Keratinocyte (primary cell): ENCODE data around the gene CCL19. TPM values are rescaled to one million over a fixed set of nuclear protein-coding genes. Genes with fewer than 3 reads are reported as not detected.

Source experiments
- DNase-seq: peaks from one replicate; pipeline ENCODE4 v3.0.0-alpha.2; 2011; ENCODE audit warnings: low read depth, missing footprints, low spot score
- FAIRE-seq: peaks from 2 replicates; lab custom pipeline; 2011; peaks lifted over from hg19 to GRCh38; lab: Jason Lieb, UNC
- H2AFZ ChIP-seq: 2 replicates; pipeline ENCODE4 v1.6.0; 2012; ENCODE audit warnings: low read length, control low read depth, inconsistent platforms; ENCODE audit not compliant: control insufficient read depth
- H3K27ac ChIP-seq: 2 replicates; pipeline ENCODE4 v1.5.1; 2011; ENCODE audit warnings: low read length; ENCODE audit not compliant: control insufficient read depth, insufficient read depth
- H3K27me3 ChIP-seq: 3 replicates; pipeline ENCODE4 v1.6.0; 2011; ENCODE audit warnings: low read length; ENCODE audit not compliant: control insufficient read depth, insufficient read depth; ENCODE audit errors: extremely low read depth
- H3K36me3 ChIP-seq, 2 experiments: 2 replicates in 1 of 2; 3 replicates in 1 of 2; pipeline ENCODE4 v1.5.1; 2011; ENCODE audit warnings: low read length in 2 of 2, mild to moderate bottlenecking in 1 of 2; ENCODE audit not compliant: control insufficient read depth in 2 of 2, insufficient read depth in 2 of 2; ENCODE audit errors: extremely low read depth in 1 of 2
- H3K4me1 ChIP-seq: 3 replicates; pipeline ENCODE4 v1.5.1; 2011; ENCODE audit warnings: low read length; ENCODE audit not compliant: control insufficient read depth, insufficient read depth; ENCODE audit errors: extremely low read depth
- H3K4me2 ChIP-seq: 3 replicates; pipeline ENCODE4 v1.6.0; 2011; ENCODE audit warnings: low read depth, low read length; ENCODE audit not compliant: control insufficient read depth, insufficient read depth; ENCODE audit errors: extremely low read depth
- H3K4me3 ChIP-seq, 3 experiments: fragments of 200-600 bp in 1 of 3; sonication (generic) in 1 of 3; 2 replicates in 2 of 3; 3 replicates in 1 of 3; pipeline ENCODE4 v1.5.1; 2011 to 2016; ENCODE audit warnings: low read length in 3 of 3, mild to moderate bottlenecking in 3 of 3, control low read depth in 2 of 3, inconsistent platforms in 1 of 3, low read depth in 1 of 3, mixed read lengths in 1 of 3, mixed run types in 1 of 3, moderate library complexity in 1 of 3; ENCODE audit not compliant: control insufficient read depth in 2 of 3, insufficient read depth in 2 of 3; ENCODE audit errors: extremely low read depth in 1 of 3
- H3K79me2 ChIP-seq: 2 replicates; pipeline ENCODE4 v1.6.0; 2012; ENCODE audit warnings: low read length; ENCODE audit not compliant: control insufficient read depth, insufficient read depth
- H3K9ac ChIP-seq: 3 replicates; pipeline ENCODE4 v1.6.0; 2011; ENCODE audit warnings: low read length; ENCODE audit not compliant: control insufficient read depth, insufficient read depth; ENCODE audit errors: extremely low read depth
- H3K9me1 ChIP-seq: 3 replicates; pipeline ENCODE4 v1.6.0; 2011; ENCODE audit warnings: low read length; ENCODE audit not compliant: control insufficient read depth, insufficient read depth; ENCODE audit errors: extremely low read depth
- H3K9me3 ChIP-seq: 2 replicates; pipeline ENCODE4 v1.5.1; 2012; ENCODE audit warnings: low read depth, low read length; ENCODE audit not compliant: control insufficient read depth
- H4K20me1 ChIP-seq: 3 replicates; pipeline ENCODE4 v1.6.0; 2011; ENCODE audit warnings: low read length; ENCODE audit not compliant: control insufficient read depth, insufficient read depth; ENCODE audit errors: extremely low read depth
- CTCF ChIP-seq, 3 experiments: IDR thresholded peaks in 1 of 3; conservative IDR thresholded peaks in 1 of 3; optimal IDR thresholded peaks in 1 of 3; 2 replicates in 2 of 3; 3 replicates in 1 of 3; pipeline versions ENCODE3 to v1.5.1; 2011; ENCODE audit warnings: low read length in 3 of 3, mild to moderate bottlenecking in 3 of 3, moderate library complexity in 2 of 3, control low read depth in 1 of 3, inconsistent platforms in 1 of 3; ENCODE audit not compliant: insufficient read depth in 2 of 3; ENCODE audit errors: extremely low read depth in 1 of 3
- EZH2 ChIP-seq: IDR thresholded peaks from one replicate; pipeline ENCODE4 v1.6.1; 2012; ENCODE audit warnings: inconsistent platforms, mild to moderate bottlenecking, low read length, moderate library complexity
- dilution Hi-C: fragments of 300-500 bp; cut with MboI; formaldehyde crosslinking; loops from one replicate; pipeline ENCODE4 v1.7.0; 2020; ENCODE audit warnings: low sequenced_read_pairs; ENCODE audit not compliant: extremely low pct_ligation_motif_present
- polyA plus RNA-seq, 5 experiments: library from polyadenylated mRNA; depleted of rRNA in 3 of 5; stranded (reverse) in 3 of 5; stranded (forward) in 1 of 5; unstranded in 1 of 5; fragments of >200 nt; gene quantifications; 1 replicate in 1 of 5; 2 replicates in 3 of 5; 3 replicates in 1 of 5; pipeline versions ENCODE4 v1.2.1 to v1.2.3, GENCODE V29; 2011 to 2012; ENCODE audit warnings: missing spikeins in 2 of 5, low read depth in 1 of 5, low replicate concordance in 1 of 5

Gene CCL19
- polyA plus RNA-seq, 1 donor (not counting 4 experiments of a cell fraction or from before 2014, with no cell fraction given), result not detected

GRCh38 chr9:34665067-34665380 lies 26.1 kb downstream of the CCL19 start:
- no peaks in the 10 kb centered on the region for H3K9me3 ChIP-seq
- H3K79me2 ChIP-seq, result peaks cover 29% of the 10 kb centered on the region
- TF ChIP-seq CTCF (optimal IDR thresholded peaks at IDR 0.05 in 1 of 3, IDR thresholded peaks at IDR 0.05 in 1 of 3, conservative IDR thresholded peaks at IDR 0.05 in 1 of 3; ENCODE audit: extremely low read depth in 1 of 3, insufficient read depth in 2 of 3, low read length in 3 of 3), result no peak
- no peak for TF ChIP-seq EZH2
- H3K4me3 ChIP-seq, result peak overlapping the region; percentile 68 to 77 (median 73)
- DNase-seq (no peak), FAIRE-seq (no peak)
- H3K36me3 ChIP-seq, result peaks cover 0 to 11% of the 10 kb centered on the region in 2 experiments
- H3K9me1 ChIP-seq, result peaks cover 5% of the 10 kb centered on the region
- peak overlapping the region; percentile 75 for H3K9ac ChIP-seq
- H3K4me2 ChIP-seq, result peak overlapping the region; percentile 93
- H3K4me1 ChIP-seq, result peaks cover 48% of the 10 kb centered on the region
- dilution Hi-C loops, result no loop called here
- H4K20me1 ChIP-seq, result peaks cover 2% of the 10 kb centered on the region
- H3K27me3 ChIP-seq, result no peaks in the 10 kb centered on the region
- peak overlapping the region; percentile 86 for H3K27ac ChIP-seq
- peak overlapping the region; percentile 64 for H2AFZ ChIP-seq

- H3K9ac ChIP-seq, result peak overlapping the region; percentile 75
Observed at GRCh38 chr9:34664281-34665066, 26.6 kb downstream of the CCL19 start.

More at GRCh38 chr9:34664281-34665066, 26.6 kb downstream of the CCL19 start:
- peaks cover 2% of the 10 kb centered on the region for H4K20me1 ChIP-seq
- H3K4me2 ChIP-seq, result peak overlapping the region; percentile 93
- H3K9me1 ChIP-seq, result peaks cover 5% of the 10 kb centered on the region
- DNase-seq, result no peak
- dilution Hi-C loops, result no loop called here
- H3K4me1 ChIP-seq, result peaks cover 53% of the 10 kb centered on the region
- peaks cover 0 to 11% of the 10 kb centered on the region in 2 experiments for H3K36me3 ChIP-seq
- FAIRE-seq, result peak; percentile 82
- peak overlapping the region; percentile 64 for H2AFZ ChIP-seq
- peak overlapping the region; percentile 68 to 77 (median 73) for H3K4me3 ChIP-seq
- peak overlapping the region; percentile 86 for H3K27ac ChIP-seq
- H3K79me2 ChIP-seq, result peaks cover 29% of the 10 kb centered on the region
- TF ChIP-seq CTCF (optimal IDR thresholded peaks at IDR 0.05 in 1 of 3, IDR thresholded peaks at IDR 0.05 in 1 of 3, conservative IDR thresholded peaks at IDR 0.05 in 1 of 3; ENCODE audit: extremely low read depth in 1 of 3, insufficient read depth in 2 of 3, low read length in 3 of 3) (peak in 2 of 3 experiments; percentile 72 to 99), EZH2 (no peak)
- H3K9me3 ChIP-seq, result no peaks in the 10 kb centered on the region
- no peaks in the 10 kb centered on the region for H3K27me3 ChIP-seq
